DOHH2 (cell line): ENCODE measurements around the gene SUGP2.

ENCODE experiments used
- H3F3A ChIP-seq: fragments of 200-600 bp; sonication (generic), shearing (Covaris generic); 2 replicates; pipeline ENCODE4 v1.6.0; 2016; ENCODE audit warnings: antibody characterized with exemption, mild to moderate bottlenecking; ENCODE audit not compliant: control insufficient read depth, insufficient read depth
- H3K27ac ChIP-seq: fragments of 200-600 bp; sonication (generic); 2 replicates; pipeline ENCODE4 v1.5.1; 2014; ENCODE audit warnings: low read depth, mild to moderate bottlenecking, low read length, moderate library complexity
- H3K27me3 ChIP-seq: fragments of 200-600 bp; sonication (generic); 2 replicates; pipeline ENCODE4 v1.6.1; 2014; ENCODE audit warnings: mild to moderate bottlenecking, low read length, mixed read lengths; ENCODE audit not compliant: control insufficient read depth
- H3K36me3 ChIP-seq: fragments of 200-600 bp; sonication (generic); 2 replicates; pipeline ENCODE4 v1.6.1; 2014; ENCODE audit warnings: mild to moderate bottlenecking, low read length, moderate library complexity, mixed read lengths; ENCODE audit not compliant: control insufficient read depth
- H3K4me1 ChIP-seq: fragments of 200-600 bp; sonication (generic); 2 replicates; pipeline ENCODE4 v1.6.1; 2014; ENCODE audit warnings: mild to moderate bottlenecking, low read length, mixed read lengths; ENCODE audit not compliant: control insufficient read depth
- H3K4me2 ChIP-seq: fragments of 200-600 bp; sonication (generic); 2 replicates; pipeline ENCODE4 v1.6.0; 2014; ENCODE audit warnings: mild to moderate bottlenecking, low read length, moderate library complexity
- H3K4me3 ChIP-seq: fragments of 200-600 bp; sonication (generic); 2 replicates; pipeline ENCODE4 v1.5.1; 2014; ENCODE audit warnings: mild to moderate bottlenecking, low read length, mixed read lengths
- H3K79me2 ChIP-seq: fragments of 200-600 bp; sonication (generic); 2 replicates; pipeline ENCODE4 v1.6.1; 2014; ENCODE audit warnings: mild to moderate bottlenecking, low read length, mixed read lengths; ENCODE audit not compliant: control insufficient read depth
- H3K9me2 ChIP-seq: fragments of 200-600 bp; sonication (generic); replicated peaks from 2 replicates; pipeline ENCODE4 v1.6.1; 2014; ENCODE audit warnings: mild to moderate bottlenecking, low read length, mixed read lengths; ENCODE audit not compliant: control insufficient read depth
- H3K9me3 ChIP-seq: fragments of 200-600 bp; sonication (generic); 2 replicates; pipeline ENCODE4 v1.6.1; 2014; ENCODE audit warnings: antibody characterized with exemption, low read length, mixed read lengths; ENCODE audit not compliant: control insufficient read depth, insufficient read depth
- H4K20me1 ChIP-seq: fragments of 200-600 bp; sonication (generic); 2 replicates; pipeline ENCODE4 v1.6.0; 2014; ENCODE audit warnings: low read depth, mild to moderate bottlenecking, antibody characterized with exemption, low read length, moderate library complexity; ENCODE audit not compliant: control insufficient read depth, insufficient read depth
- EZH2phosphoT487 ChIP-seq: fragments of 200-600 bp; sonication (generic); IDR thresholded peaks from 2 replicates; pipeline ENCODE4 v1.6.1; 2017; ENCODE audit warnings: borderline replicate concordance, mild to moderate bottlenecking, antibody characterized with exemption, low read length, moderate library complexity, mixed read lengths
- TF ChIP-seq, protein P1 (sequence below): fragments of 200-600 bp; sonication (generic); IDR thresholded peaks from one replicate; pipeline ENCODE4 v1.5.1; 2014; ENCODE audit warnings: antibody characterized with exemption, mild to moderate bottlenecking, low read depth, low read length; ENCODE audit not compliant: poor library complexity, severe bottlenecking

Gene SUGP2

DNA sequence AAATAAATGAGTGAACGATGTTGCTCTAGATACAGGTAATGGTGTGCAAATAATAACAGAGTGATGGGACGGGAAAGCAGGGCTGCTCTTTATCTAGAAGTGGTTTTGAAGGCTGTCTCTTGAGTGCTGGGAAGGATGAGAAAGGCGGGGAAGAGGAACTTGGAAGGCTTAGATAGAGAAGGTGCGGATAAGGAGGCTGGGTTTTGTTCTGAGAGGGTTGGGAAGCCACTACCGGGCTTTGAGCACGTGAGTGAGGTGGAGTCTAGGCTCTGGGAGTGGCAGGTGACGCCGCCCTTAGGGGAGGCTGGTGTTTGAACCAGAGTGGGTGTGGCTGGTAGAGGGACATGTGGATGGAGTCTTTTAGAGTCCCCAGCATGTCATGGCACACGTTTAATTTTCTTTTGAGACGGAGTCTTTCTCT lies 897 bp upstream of the SUGP2 start:
- no peaks in the 10 kb centered on the region for H3K27me3 ChIP-seq
- H3K79me2 ChIP-seq: peaks cover 95% of the 10 kb centered on the region
- H3K4me3 ChIP-seq: peak overlapping the region; percentile 92
- H3K9me3 ChIP-seq: no peaks in the 10 kb centered on the region
- no peaks in the 10 kb centered on the region for H3K9me2 ChIP-seq
- H3K27ac ChIP-seq: peak overlapping the region; percentile 84
- H3K4me2 ChIP-seq: peak overlapping the region; percentile 69
- peaks cover 4% of the 10 kb centered on the region; the same call in 1 of the 2 replicates for H4K20me1 ChIP-seq
- TF ChIP-seq, protein P1, sequence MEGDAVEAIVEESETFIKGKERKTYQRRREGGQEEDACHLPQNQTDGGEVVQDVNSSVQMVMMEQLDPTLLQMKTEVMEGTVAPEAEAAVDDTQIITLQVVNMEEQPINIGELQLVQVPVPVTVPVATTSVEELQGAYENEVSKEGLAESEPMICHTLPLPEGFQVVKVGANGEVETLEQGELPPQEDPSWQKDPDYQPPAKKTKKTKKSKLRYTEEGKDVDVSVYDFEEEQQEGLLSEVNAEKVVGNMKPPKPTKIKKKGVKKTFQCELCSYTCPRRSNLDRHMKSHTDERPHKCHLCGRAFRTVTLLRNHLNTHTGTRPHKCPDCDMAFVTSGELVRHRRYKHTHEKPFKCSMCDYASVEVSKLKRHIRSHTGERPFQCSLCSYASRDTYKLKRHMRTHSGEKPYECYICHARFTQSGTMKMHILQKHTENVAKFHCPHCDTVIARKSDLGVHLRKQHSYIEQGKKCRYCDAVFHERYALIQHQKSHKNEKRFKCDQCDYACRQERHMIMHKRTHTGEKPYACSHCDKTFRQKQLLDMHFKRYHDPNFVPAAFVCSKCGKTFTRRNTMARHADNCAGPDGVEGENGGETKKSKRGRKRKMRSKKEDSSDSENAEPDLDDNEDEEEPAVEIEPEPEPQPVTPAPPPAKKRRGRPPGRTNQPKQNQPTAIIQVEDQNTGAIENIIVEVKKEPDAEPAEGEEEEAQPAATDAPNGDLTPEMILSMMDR: no peak
- no peak for TF ChIP-seq EZH2phosphoT487
- peaks cover 73% of the 10 kb centered on the region for H3K36me3 ChIP-seq
- H3K4me1 ChIP-seq: peaks cover 39% of the 10 kb centered on the region
- H3F3A ChIP-seq: peaks cover 3% of the 10 kb centered on the region

DNA sequence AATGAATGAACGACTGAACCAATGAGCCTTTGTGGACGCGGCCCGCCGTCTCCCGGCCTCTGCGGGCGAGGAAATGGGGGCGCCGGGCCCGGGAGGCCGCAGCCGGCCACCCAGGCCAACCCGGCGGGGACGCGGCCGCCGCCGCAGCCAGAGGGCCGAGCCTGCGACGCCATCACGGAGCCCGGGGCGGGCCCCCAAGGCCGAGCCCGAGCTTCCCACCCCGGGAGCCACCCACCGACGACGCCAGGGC lies 216 bp downstream of the SUGP2 start:
- TF ChIP-seq EZH2phosphoT487: no peak
- TF ChIP-seq, protein P1: no peak
- peaks cover 93% of the 10 kb centered on the region for H3K79me2 ChIP-seq

DNA sequence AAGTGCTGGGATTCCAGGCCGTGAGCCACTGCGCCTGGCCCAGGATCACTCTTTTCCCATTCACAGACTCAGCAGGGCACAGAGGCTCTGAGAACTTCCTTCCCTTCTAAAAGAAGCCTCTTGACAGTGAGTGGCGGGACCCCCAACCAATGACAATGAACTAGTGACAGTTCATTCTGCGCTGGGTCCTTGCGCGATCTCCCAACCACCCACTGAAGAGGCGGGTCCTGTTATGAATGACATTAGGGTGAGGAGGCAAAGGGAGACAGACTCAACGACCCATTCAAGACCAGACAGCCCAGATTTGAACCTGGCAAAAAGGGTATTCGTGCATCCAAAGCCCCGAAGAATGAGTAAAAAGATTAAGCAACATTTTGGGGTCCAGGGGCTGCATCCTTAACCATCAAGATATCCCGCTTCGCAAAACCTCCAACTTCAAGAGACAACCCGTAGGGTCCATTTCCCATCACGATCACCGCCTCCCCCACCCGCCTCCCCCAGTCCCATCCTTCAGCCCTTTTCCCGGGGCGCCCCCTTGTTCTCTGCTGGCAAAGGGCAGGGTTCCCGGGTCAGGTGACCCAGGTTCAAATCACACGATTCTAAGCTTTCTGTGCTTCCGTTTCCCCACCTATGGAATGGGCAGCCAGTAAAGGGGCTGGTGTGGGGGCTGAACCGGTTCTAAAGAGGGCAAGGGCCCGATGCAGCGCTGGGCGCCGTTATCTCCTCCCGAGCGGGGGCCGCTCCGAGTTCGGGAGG lies 719 bp downstream of the SUGP2 start:
- peaks cover 29% of the 10 kb centered on the region for H3K4me1 ChIP-seq
- peak overlapping the region; percentile 92 for H3K4me3 ChIP-seq
- H3K79me2 ChIP-seq: peaks cover 94% of the 10 kb centered on the region
- no peaks in the 10 kb centered on the region for H3K9me3 ChIP-seq
- peaks cover 3% of the 10 kb centered on the region; the same call in 1 of the 2 replicates for H3F3A ChIP-seq
- TF ChIP-seq, protein P1: peak; percentile 21
- TF ChIP-seq EZH2phosphoT487: no peak
- H3K27ac ChIP-seq: peak overlapping the region; percentile 84
- peak overlapping the region; percentile 69 for H3K4me2 ChIP-seq
- H3K9me2 ChIP-seq: no peaks in the 10 kb centered on the region
- H3K27me3 ChIP-seq: no peaks in the 10 kb centered on the region
- peaks cover 74% of the 10 kb centered on the region for H3K36me3 ChIP-seq
- peaks cover 8% of the 10 kb centered on the region for H4K20me1 ChIP-seq

More for the DNA sequence above, 216 bp downstream of the SUGP2 start:
- peak overlapping the region; percentile 92 for H3K4me3 ChIP-seq
- peaks cover 3% of the 10 kb centered on the region; the same call in 1 of the 2 replicates for H3F3A ChIP-seq
- peaks cover 73% of the 10 kb centered on the region for H3K36me3 ChIP-seq
- peaks cover 29% of the 10 kb centered on the region for H3K4me1 ChIP-seq
- H3K9me3 ChIP-seq: no peaks in the 10 kb centered on the region
- peak overlapping the region; percentile 69 for H3K4me2 ChIP-seq
- no peaks in the 10 kb centered on the region for H3K9me2 ChIP-seq
- H3K27me3 ChIP-seq: no peaks in the 10 kb centered on the region
- peaks cover 5% of the 10 kb centered on the region for H4K20me1 ChIP-seq
- peak overlapping the region; percentile 84 for H3K27ac ChIP-seq
